ENCODE data around the gene SPPL3.

DNA sequence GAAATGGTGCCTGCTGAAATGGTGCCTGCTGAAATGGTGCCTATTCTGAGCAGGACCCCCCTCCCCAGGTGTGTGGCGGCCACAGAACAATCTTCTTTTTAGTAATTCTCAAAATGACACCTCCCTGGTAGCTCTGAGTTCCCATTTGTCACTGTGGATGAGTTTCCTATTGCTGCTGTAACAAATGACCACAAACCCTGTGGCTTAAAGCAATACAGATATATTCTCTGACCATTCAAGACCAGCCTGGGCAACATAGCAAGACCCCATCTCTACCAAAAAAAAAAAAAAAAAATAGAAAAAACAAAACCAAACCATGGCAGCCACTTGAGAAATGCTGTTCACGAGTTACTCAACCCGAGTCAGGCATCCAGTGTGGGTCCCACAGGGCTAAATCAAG is 170.6 kb downstream of the SPPL3 start:
- no peak for TF ChIP-seq JUN (CRISPR knock-in tag; IDR thresholded peaks at IDR 0.05)
- TF ChIP-seq, protein P1, sequence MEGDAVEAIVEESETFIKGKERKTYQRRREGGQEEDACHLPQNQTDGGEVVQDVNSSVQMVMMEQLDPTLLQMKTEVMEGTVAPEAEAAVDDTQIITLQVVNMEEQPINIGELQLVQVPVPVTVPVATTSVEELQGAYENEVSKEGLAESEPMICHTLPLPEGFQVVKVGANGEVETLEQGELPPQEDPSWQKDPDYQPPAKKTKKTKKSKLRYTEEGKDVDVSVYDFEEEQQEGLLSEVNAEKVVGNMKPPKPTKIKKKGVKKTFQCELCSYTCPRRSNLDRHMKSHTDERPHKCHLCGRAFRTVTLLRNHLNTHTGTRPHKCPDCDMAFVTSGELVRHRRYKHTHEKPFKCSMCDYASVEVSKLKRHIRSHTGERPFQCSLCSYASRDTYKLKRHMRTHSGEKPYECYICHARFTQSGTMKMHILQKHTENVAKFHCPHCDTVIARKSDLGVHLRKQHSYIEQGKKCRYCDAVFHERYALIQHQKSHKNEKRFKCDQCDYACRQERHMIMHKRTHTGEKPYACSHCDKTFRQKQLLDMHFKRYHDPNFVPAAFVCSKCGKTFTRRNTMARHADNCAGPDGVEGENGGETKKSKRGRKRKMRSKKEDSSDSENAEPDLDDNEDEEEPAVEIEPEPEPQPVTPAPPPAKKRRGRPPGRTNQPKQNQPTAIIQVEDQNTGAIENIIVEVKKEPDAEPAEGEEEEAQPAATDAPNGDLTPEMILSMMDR (IDR thresholded peaks at IDR 0.05): no peak
- TF ChIP-seq, protein P2, sequence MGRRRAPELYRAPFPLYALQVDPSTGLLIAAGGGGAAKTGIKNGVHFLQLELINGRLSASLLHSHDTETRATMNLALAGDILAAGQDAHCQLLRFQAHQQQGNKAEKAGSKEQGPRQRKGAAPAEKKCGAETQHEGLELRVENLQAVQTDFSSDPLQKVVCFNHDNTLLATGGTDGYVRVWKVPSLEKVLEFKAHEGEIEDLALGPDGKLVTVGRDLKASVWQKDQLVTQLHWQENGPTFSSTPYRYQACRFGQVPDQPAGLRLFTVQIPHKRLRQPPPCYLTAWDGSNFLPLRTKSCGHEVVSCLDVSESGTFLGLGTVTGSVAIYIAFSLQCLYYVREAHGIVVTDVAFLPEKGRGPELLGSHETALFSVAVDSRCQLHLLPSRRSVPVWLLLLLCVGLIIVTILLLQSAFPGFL (CRISPR knock-in tag; IDR thresholded peaks at IDR 0.05; ENCODE audit: borderline replicate concordance): no peak
- TF ChIP-seq KAT7 (CRISPR knock-in tag; IDR thresholded peaks at IDR 0.05; ENCODE audit: borderline replicate concordance): no peak
- TF ChIP-seq, protein P3, sequence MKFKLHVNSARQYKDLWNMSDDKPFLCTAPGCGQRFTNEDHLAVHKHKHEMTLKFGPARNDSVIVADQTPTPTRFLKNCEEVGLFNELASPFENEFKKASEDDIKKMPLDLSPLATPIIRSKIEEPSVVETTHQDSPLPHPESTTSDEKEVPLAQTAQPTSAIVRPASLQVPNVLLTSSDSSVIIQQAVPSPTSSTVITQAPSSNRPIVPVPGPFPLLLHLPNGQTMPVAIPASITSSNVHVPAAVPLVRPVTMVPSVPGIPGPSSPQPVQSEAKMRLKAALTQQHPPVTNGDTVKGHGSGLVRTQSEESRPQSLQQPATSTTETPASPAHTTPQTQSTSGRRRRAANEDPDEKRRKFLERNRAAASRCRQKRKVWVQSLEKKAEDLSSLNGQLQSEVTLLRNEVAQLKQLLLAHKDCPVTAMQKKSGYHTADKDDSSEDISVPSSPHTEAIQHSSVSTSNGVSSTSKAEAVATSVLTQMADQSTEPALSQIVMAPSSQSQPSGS (CRISPR knock-in tag; IDR thresholded peaks at IDR 0.05; ENCODE audit: borderline replicate concordance, low read depth): no peak
- TF ChIP-seq, protein P4, sequence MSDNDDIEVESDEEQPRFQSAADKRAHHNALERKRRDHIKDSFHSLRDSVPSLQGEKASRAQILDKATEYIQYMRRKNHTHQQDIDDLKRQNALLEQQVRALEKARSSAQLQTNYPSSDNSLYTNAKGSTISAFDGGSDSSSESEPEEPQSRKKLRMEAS (CRISPR knock-in tag; IDR thresholded peaks at IDR 0.05): no peak
- no peak for TF ChIP-seq CBFB (CRISPR knock-in tag; IDR thresholded peaks at IDR 0.05; ENCODE audit: low read depth)
- no peak for TF ChIP-seq OVOL2 (CRISPR knock-in tag; IDR thresholded peaks at IDR 0.05; ENCODE audit: borderline replicate concordance)
- TF ChIP-seq CREM (CRISPR knock-in tag; IDR thresholded peaks at IDR 0.05): no peak
